Activated CD8-positive, alpha-beta memory T cell treated with anti-CD3 and anti-CD28 coated beads for 24 hours (primary cell): ENCODE data around the gene LIPM.
"Not testable (repeated sequence)": the region's sequence is repeated elsewhere in the genome, so short reads cannot be mapped to it uniquely, and the experiment has no call there.

Experiments
- DNase-seq: peaks from one replicate; pipeline ENCODE4 v3.0.0-alpha.2; 2020

LIPM gene

DNA sequence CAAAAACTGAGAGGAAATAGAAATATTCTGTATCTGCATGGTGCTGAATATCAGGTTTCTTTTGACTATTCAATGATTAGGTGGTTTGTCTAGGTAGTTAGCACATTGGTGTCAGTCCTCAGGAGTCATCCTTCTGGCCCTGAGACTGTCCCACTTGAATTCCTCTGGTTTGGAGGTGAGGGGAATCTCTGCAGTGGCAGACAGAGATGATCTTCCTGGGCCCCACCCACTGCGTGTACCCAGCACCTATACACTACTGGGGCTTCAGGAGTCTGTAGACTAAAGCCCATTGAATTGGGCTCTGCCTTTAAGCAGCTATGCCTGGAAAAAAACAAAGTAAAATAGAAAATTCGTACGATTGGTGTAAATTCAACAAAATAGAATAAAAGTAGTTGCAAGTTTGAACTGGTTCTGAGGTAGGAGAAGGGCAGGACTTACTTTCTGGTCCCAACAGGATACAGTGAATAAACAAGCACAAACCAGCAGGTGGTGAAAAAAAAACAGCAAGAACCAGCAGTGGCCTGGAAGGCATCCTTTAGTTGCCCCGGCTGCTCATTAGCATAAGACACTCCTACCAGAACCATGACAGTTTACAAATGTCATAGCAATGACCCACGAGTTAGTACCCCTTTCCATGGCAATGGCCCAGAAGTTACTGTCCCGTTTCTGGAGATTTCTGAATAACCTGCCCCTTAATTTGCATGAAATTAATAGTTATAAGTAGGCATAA lies 1.7 kb downstream of the LIPM start:
- DNase-seq = no peak

DNA sequence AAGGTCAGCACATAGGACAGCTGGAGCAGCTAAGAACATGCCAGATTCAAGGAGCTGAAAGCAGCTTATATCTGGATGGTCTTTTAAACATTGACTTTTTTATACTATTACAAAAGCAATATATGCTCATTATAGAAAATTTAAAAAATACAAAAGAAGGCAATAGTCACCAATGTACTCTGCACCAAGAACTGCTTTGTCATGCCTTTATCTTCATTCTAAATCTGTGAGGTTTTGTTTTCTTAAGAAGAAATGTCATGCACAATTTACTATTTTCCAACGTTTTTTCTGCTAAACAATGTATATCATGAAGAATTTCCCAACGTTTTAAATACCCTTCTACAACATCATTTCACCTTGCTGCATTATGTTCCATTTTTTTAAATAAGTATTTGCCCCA lies 2.8 kb downstream of the LIPM start:
- no peak for DNase-seq

DNA sequence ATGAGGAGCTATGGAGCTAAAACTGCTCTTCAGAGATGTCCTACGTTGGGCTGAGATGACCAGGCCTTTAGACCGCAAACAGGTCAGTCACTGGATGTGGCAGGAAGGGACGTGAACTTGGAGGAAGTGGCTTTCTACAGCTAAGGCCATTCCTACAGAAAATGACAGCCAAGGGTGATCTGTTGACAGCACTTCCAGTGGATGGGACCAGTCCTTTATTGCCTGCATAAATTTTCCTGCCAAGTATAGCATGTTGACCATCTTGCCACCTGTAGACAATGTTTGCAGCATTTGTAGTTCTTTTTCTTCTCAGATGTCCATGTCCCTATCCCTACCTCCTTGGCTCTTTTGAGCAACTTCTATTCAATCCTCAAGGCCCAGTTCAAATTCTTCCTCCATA lies 3.4 kb downstream of the LIPM start:
- DNase-seq = no peak

- no peak for DNase-seq
Measured at GRCh38 chr10:88809621-88810020, 7.1 kb downstream of the LIPM start.

GRCh38 chr10:88810196-88810961 lies 7.8 kb downstream of the LIPM start:
- no peak for DNase-seq

GRCh38 chr10:88813200-88813599 lies 10.7 kb downstream of the LIPM start:
- DNase-seq = no peak

- DNase-seq = no peak
Measured at GRCh38 chr10:88819290-88819689, 16.8 kb downstream of the LIPM start.

DNA sequence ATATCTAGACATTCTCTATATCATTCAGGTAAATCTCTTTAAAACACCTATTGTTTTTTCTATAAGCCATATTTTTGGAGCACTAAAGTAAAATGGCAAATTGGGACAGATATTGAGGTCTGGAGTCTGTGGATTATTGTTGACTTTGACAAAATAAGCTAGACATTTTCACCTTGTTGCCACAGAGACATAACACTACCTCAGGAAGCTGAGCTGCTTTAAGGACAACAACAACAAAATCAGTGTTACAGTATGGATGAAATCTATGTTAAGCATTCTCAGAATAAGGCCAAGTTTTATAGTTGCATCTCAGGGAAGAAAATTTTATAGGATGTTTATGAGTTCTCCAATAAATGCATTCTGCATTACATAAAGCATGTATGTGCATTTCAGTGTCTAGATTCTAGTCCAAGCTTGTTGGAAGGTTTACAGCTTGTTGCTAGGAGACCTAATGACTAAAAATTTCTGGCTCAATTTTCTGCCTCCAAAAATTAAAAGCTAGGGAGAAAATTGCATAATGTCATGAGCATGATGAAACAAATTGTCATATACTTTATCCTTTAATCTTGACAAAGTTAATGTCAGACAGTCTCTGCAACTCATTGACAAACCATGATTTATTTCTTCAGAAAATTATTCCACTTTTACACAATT lies 18.3 kb downstream of the LIPM start:
- no peak for DNase-seq

GRCh38 chr10:88826388-88826787 lies 23.9 kb downstream of the LIPM start:
- no peak for DNase-seq

GRCh38 chr10:88827671-88828070 lies 25.1 kb downstream of the LIPM start:
- no peak for DNase-seq

DNA sequence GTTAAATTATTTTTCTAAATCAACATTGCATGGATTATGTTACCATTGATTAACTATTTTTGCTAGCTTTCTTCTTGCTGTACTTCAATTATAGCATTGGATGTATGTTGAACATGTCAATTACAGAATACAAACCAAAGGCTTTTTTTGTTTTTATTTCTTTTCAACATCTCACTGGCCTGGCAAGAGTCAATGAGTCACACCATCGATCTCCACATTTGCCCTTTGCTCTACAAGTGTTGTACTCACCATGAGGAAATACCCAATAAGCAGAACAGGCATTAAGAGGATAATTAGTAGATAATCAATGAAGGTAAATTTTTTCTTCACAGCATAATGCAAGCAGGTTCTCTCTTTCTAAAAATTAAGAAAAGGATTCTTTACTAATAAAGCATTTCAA lies 25.8 kb downstream of the LIPM start:
- no peak for DNase-seq

DNA sequence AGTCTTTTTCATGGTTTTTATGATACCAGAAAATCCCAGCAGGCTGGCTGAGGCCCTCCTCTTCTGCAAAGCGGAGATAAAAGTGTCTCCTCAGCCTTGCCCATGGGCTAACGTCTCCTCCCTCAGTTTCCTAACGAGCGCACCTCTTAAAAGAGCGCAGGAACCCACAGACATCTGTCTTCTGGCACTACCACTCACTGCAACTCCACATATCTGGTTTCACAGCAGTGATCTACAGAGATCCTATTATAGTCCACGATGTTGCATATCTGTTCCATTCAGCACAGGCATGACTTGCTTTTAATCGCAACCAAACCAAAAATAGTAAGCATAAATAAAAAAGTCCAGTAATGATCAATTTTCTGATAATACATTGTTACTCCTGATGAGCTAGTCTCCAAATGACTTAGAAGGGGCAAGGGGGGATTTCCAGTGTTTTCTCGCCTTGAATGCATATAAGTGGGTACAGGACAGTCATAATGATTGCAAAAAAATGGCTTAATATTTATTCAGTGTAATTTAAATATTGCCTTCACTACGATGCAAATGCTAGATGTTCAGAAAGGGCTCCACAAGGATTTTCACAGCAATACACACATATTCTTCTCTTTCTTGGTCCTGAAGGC lies 28.2 kb downstream of the LIPM start:
- no peak for DNase-seq

DNA sequence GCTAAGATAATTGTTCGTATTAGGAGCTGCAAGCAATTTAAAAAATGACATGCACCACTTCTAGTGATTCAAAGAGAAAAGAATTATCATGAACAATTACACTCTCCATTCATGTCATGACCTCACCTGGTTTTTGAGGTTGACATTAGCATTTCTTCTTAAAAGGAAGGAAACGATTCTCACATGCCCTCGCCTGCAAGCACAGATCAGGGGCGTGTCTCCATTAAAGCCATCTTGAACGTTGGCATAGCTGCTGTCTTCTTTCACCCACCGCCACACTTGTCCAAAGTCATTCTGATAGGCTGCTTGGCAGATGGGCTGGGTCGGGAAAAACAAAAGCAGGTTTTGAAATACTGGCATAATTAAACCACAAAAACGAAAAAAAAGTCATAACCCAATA lies 29.2 kb downstream of the LIPM start:
- no peak for DNase-seq

GRCh38 chr10:88832376-88832775 lies 29.8 kb downstream of the LIPM start:
- DNase-seq = no peak

DNA sequence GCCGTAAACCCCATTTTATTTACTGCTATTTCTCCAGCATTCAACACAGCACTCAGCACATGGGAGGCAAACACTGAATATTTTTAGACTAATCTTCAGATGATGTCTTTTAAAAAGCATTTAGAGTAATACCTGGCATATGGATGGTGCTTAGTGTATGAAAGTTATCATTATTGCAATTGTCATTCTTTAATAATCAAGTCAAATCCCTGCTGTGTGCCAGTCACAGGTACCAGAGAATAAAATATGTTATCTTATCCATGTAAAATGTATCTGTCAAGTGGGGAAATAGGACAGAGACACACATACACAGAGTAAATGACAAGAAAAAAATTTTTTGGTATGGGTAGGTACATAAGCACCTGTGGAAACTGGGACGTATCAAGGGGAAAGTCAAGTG lies 30.6 kb downstream of the LIPM start:
- DNase-seq = no peak

DNA sequence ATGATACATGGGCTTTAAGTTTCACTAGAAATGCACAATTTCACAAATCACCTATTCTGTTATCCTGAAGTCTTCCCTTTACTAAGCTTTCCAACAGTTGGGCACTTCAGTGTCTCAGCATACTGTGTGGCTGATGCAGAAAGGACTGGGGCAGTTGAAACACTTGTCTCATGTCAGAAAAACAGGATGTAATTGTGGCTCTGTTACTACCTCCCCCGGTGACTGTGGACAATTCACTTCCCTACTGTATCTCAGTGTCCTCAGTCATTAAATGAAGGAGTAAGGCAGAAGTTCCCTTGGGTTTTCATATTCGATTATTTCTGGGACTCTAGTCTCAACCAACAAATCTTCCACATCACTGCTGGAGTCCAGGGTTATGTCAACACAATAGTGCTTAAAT lies 31.2 kb downstream of the LIPM start:
- DNase-seq = no peak

DNA sequence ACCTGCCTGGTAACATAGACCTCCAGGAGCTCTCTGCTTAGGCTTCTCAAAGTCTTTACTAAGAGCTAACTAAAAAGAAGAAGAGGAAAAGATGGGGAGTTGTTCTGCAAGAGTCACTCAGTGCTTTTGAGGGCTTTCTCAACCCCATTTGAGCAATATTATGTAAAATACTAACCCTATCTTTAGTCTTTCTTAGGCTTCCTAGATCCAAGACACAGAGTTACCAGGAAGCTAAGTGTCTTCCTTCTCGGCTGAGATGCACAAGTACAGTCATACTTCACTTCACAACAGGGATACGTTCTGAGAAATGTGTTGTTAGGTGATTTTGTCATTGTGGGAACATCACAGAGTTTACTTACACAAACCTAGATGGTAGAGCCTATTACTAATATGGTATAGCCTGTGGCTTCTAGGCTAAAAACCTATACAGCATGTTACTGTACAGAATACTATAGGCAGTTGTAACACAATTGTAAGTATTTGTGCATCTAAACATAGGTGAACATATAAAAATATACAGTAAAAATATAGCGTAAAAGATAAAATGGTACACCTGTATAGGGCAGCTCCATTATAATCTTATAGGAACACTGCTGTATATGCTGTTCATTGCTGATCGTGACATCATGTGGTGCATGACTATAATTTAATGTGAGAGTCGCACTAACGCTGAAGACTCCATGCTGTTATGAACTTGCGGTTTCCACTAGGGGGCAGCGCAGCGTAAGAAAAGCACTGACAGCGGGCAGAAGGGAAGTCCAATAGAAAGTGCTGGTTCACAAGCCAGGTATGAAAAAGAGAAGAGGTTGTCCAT lies 32.8 kb downstream of the LIPM start:
- peak; percentile 93 for DNase-seq

GRCh38 chr10:88835910-88836221 lies 33.3 kb downstream of the LIPM start:
- DNase-seq = no peak

DNA sequence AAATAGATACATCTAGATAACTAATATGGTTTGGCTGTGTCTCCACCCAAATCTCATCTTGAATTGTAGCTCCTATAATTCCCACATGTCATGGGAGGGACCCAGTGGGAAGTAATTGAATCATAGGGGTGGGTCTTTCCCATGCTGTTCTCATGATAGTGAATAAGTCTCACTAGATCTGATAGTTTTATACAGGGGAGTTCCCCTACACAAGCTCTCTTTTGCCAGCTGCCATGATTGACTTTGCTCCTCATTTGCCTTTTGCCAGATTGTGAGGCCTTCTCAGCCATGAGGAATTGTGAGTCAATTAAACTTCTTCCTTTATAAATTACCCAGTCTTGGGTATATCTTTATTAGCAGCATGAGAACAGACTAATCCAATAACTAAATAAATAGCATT lies 35.1 kb downstream of the LIPM start:
- not testable (repeated sequence) for DNase-seq

DNA sequence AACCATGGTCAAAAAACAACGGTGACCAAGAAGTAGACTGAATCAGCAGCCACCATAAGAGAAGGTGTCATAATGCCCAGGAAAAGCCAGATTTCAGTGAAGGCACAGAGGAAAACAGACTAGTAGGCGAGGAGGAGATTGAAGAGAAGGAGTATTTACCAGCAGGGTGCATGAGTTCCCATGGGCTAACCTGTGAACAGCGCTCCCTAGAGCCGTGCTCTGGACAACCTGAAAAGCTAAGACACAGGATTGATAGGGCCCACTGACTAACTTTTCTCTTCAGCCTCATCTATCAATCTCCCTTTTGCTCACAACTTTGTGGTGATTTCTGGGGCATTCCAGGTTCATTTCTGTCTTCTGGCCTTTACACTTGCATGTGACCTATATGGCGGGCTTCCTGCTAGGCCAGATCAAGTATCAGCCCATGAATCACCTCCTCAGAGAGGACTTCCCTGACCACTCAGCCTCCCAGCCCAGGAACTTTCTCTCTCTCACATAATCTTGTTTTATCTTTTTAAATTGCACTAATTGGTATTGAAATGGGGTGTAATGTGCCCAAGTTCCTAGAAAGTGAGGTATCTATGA lies 36.3 kb downstream of the LIPM start:
- DNase-seq = no peak

- no peak for DNase-seq
Measured at GRCh38 chr10:88840104-88840503, 37.6 kb downstream of the LIPM start.

DNA sequence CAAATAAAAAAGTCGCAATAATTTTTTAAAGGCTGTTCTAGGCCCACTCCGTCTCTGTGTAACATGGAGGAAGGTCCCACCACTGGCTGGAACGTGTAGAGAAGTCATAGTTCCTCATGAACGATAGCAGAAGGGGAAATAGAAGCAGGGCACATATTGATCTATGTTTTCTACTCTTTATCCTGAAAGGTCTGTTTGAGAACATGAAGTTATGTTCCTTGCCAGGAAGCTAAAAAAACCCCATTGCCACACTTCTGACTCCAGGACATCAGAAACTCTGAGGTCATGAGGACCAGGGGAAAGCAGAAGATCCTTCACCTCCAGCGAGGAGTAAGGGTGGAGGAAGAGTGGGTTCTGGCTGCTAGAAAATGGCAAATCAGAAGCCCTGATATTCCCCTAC lies 38.4 kb downstream of the LIPM start:
- DNase-seq = no peak
